Stimulated activated CD4-positive, alpha-beta T cell treated with anti-CD3 and anti-CD28 coated beads, TNF-alpha, amount 100 ng/mL, for 24 hours (primary cell): ENCODE results near the gene ELP2.

Source experiments
- DNase-seq, 3 experiments: peaks; one replicate each; pipeline ENCODE4 v3.0.0-alpha.2; 2020; ENCODE audit warnings: low read depth in 3 of 3

The ELP2 gene

DNA sequence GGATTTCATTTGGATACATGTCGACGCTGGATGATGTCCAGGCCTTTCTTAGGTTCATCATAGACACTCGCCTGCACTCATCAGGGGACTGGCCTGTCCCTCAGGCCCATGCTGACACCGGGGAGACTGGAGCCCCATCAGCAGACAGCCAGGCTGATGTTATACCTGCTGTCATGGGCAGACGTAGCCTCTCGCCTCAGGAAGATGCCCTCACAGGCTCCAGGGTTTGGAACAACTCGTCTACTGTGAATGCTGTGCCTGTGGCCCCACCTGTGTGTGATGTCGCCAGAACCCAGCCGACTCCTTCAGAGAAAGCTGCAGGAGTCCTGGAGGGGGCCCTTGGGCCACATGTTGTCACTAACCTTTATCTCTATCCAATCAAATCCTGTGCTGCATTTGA lies 85.9 kb downstream of the ELP2 start:
- no peak for DNase-seq

- no peak for DNase-seq
These were observed 87.6 kb downstream of the ELP2 start for GRCh38 chr18:36217348-36217747.

- no peak for DNase-seq
These were observed 99.5 kb downstream of the ELP2 start for GRCh38 chr18:36229188-36229587.
